Stimulated activated CD8-positive, alpha-beta memory T cell treated with anti-CD3 and anti-CD28 coated beads, Interleukin-12 subunit alpha, Interleukin-12 subunit beta, amount 100 ng/mL, for 24 hours (primary cell): ENCODE measurements around the gene FER.

Experiments used
- DNase-seq: peaks from one replicate; pipeline ENCODE4 v3.0.0-alpha.2; 2020; ENCODE audit errors: extremely low read depth

The FER gene

DNA sequence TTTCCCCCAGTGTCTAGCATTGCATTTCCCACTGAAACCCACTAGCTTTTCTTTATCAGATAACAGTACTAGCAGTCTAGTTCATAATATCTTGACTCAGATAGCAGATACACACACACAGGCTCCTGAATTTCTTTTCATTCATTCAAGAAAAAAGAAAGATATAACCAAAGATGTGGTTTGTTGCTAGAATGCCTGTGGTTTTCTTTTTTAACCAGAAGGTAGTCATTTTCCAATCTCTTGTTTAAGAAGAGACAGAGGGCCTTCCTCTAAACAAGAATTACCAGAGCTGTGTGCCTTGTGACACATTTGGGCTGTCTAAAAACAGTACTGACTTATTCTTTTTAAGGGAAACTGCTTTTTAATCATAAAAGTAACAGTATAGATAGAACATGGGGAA lies 494.8 kb downstream of the FER start:
- DNase-seq = no peak

DNA sequence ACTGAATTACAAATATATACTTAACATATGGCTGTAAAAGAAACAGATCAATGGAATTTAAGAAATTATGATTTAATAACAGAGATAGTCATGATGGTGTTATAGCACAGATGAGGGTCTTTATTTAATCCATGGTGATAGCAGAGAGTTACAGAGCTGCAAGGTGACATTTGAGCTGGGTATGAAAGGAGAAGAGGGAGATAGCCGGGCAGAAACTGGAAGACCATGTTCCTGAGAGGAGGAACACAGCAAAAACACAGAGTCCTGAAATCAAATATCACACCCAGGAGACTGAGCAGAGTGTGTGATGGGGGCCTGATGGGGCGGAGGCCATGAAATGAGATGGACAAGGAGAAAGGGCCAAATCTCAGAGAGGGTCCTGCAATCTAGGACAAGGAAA lies 498.7 kb downstream of the FER start:
- DNase-seq = no peak
